Keratinocyte (primary cell): ENCODE measurements around the gene NUP54. TPM values are rescaled to one million over a fixed set of nuclear protein-coding genes. Genes with fewer than 3 reads are reported as not detected.

Experiments
- DNase-seq: peaks from one replicate; pipeline ENCODE4 v3.0.0-alpha.2; 2011; ENCODE audit warnings: low read depth, missing footprints, low spot score
- FAIRE-seq: peaks from 2 replicates; lab custom pipeline; 2011; peaks lifted over from hg19 to GRCh38; lab: Jason Lieb, UNC
- H2AFZ ChIP-seq: 2 replicates; pipeline ENCODE4 v1.6.0; 2012; ENCODE audit warnings: low read length, control low read depth, inconsistent platforms; ENCODE audit not compliant: control insufficient read depth
- H3K27ac ChIP-seq: 2 replicates; pipeline ENCODE4 v1.5.1; 2011; ENCODE audit warnings: low read length; ENCODE audit not compliant: control insufficient read depth, insufficient read depth
- H3K27me3 ChIP-seq: 3 replicates; pipeline ENCODE4 v1.6.0; 2011; ENCODE audit warnings: low read length; ENCODE audit not compliant: control insufficient read depth, insufficient read depth; ENCODE audit errors: extremely low read depth
- H3K36me3 ChIP-seq, 2 experiments: 2 replicates in 1 of 2; 3 replicates in 1 of 2; pipeline ENCODE4 v1.5.1; 2011; ENCODE audit warnings: low read length in 2 of 2, mild to moderate bottlenecking in 1 of 2; ENCODE audit not compliant: control insufficient read depth in 2 of 2, insufficient read depth in 2 of 2; ENCODE audit errors: extremely low read depth in 1 of 2
- H3K4me1 ChIP-seq: 3 replicates; pipeline ENCODE4 v1.5.1; 2011; ENCODE audit warnings: low read length; ENCODE audit not compliant: control insufficient read depth, insufficient read depth; ENCODE audit errors: extremely low read depth
- H3K4me2 ChIP-seq: 3 replicates; pipeline ENCODE4 v1.6.0; 2011; ENCODE audit warnings: low read depth, low read length; ENCODE audit not compliant: control insufficient read depth, insufficient read depth; ENCODE audit errors: extremely low read depth
- H3K4me3 ChIP-seq, 3 experiments: fragments of 200-600 bp in 1 of 3; sonication (generic) in 1 of 3; 2 replicates in 2 of 3; 3 replicates in 1 of 3; pipeline ENCODE4 v1.5.1; 2011 to 2016; ENCODE audit warnings: low read length in 3 of 3, mild to moderate bottlenecking in 3 of 3, control low read depth in 2 of 3, inconsistent platforms in 1 of 3, low read depth in 1 of 3, mixed read lengths in 1 of 3, mixed run types in 1 of 3, moderate library complexity in 1 of 3; ENCODE audit not compliant: control insufficient read depth in 2 of 3, insufficient read depth in 2 of 3; ENCODE audit errors: extremely low read depth in 1 of 3
- H3K79me2 ChIP-seq: 2 replicates; pipeline ENCODE4 v1.6.0; 2012; ENCODE audit warnings: low read length; ENCODE audit not compliant: control insufficient read depth, insufficient read depth
- H3K9ac ChIP-seq: 3 replicates; pipeline ENCODE4 v1.6.0; 2011; ENCODE audit warnings: low read length; ENCODE audit not compliant: control insufficient read depth, insufficient read depth; ENCODE audit errors: extremely low read depth
- H3K9me1 ChIP-seq: 3 replicates; pipeline ENCODE4 v1.6.0; 2011; ENCODE audit warnings: low read length; ENCODE audit not compliant: control insufficient read depth, insufficient read depth; ENCODE audit errors: extremely low read depth
- H3K9me3 ChIP-seq: 2 replicates; pipeline ENCODE4 v1.5.1; 2012; ENCODE audit warnings: low read depth, low read length; ENCODE audit not compliant: control insufficient read depth
- H4K20me1 ChIP-seq: 3 replicates; pipeline ENCODE4 v1.6.0; 2011; ENCODE audit warnings: low read length; ENCODE audit not compliant: control insufficient read depth, insufficient read depth; ENCODE audit errors: extremely low read depth
- EZH2 ChIP-seq: IDR thresholded peaks from one replicate; pipeline ENCODE4 v1.6.1; 2012; ENCODE audit warnings: inconsistent platforms, mild to moderate bottlenecking, low read length, moderate library complexity
- dilution Hi-C: fragments of 300-500 bp; cut with MboI; formaldehyde crosslinking; loops from one replicate; pipeline ENCODE4 v1.7.0; 2020; ENCODE audit warnings: low sequenced_read_pairs; ENCODE audit not compliant: extremely low pct_ligation_motif_present
- polyA plus RNA-seq, 5 experiments: library from polyadenylated mRNA; depleted of rRNA in 3 of 5; stranded (reverse) in 3 of 5; stranded (forward) in 1 of 5; unstranded in 1 of 5; fragments of >200 nt; gene quantifications; 1 replicate in 1 of 5; 2 replicates in 3 of 5; 3 replicates in 1 of 5; pipeline versions ENCODE4 v1.2.1 to v1.2.3, GENCODE V29; 2011 to 2012; ENCODE audit warnings: missing spikeins in 2 of 5, low read depth in 1 of 5, low replicate concordance in 1 of 5
- TF ChIP-seq, protein P1 (sequence below), 3 experiments: IDR thresholded peaks in 1 of 3; conservative IDR thresholded peaks in 1 of 3; optimal IDR thresholded peaks in 1 of 3; 2 replicates in 2 of 3; 3 replicates in 1 of 3; pipeline versions ENCODE3 to v1.5.1; 2011; ENCODE audit warnings: low read length in 3 of 3, mild to moderate bottlenecking in 3 of 3, moderate library complexity in 2 of 3, control low read depth in 1 of 3, inconsistent platforms in 1 of 3; ENCODE audit not compliant: insufficient read depth in 2 of 3; ENCODE audit errors: extremely low read depth in 1 of 3

Gene NUP54
- polyA plus RNA-seq, 1 donor (not counting 4 experiments of a cell fraction or from before 2014, with no cell fraction given) = 59.2 TPM

DNA sequence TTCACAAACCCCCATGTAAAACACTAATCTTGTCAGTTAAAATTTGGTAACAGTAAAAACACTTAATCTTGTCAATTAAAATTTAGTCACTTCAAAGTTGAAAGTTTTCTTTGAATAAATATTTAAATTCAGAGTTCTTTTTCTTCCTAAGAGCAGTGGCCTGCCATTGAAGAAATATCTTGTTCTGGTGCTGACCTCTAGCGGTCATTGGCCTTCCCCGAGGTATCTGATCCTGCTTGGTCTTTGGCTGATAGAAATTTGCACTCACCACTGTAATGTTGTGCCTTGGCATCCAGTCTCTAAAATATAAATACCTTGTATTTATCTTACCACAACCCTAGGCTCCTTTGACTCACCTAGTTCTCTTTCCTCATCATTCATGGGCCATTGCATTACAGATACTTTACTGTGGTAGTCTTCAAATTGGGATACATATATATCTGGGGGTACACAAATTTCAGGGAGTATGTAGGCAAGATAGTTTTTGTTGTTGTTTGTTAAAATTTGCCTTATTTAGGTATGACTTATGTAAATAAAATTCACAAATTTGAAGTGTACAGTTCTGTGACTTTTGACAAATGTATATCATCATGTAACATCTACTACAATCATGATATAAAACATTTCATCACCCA, 80.4 kb downstream of the NUP54 start:
- no peak for DNase-seq
- Histone ChIP-seq H3K9ac (no peak overlapping the region), H3K9me3 (no peaks in the 10 kb centered on the region), H3K4me2 (no peak overlapping the region), H3K4me1 (no peaks in the 10 kb centered on the region), H3K27me3 (no peaks in the 10 kb centered on the region), H3K36me3 (no peaks in the 10 kb centered on the region), H2AFZ (no peak overlapping the region), H4K20me1 (no peaks in the 10 kb centered on the region), H3K79me2 (no peaks in the 10 kb centered on the region), H3K9me1 (no peaks in the 10 kb centered on the region), H3K27ac (no peak overlapping the region), H3K4me3 (no peak overlapping the region)
- FAIRE-seq = peak; percentile 83
- no peak for TF ChIP-seq EZH2
- TF ChIP-seq, protein P1, sequence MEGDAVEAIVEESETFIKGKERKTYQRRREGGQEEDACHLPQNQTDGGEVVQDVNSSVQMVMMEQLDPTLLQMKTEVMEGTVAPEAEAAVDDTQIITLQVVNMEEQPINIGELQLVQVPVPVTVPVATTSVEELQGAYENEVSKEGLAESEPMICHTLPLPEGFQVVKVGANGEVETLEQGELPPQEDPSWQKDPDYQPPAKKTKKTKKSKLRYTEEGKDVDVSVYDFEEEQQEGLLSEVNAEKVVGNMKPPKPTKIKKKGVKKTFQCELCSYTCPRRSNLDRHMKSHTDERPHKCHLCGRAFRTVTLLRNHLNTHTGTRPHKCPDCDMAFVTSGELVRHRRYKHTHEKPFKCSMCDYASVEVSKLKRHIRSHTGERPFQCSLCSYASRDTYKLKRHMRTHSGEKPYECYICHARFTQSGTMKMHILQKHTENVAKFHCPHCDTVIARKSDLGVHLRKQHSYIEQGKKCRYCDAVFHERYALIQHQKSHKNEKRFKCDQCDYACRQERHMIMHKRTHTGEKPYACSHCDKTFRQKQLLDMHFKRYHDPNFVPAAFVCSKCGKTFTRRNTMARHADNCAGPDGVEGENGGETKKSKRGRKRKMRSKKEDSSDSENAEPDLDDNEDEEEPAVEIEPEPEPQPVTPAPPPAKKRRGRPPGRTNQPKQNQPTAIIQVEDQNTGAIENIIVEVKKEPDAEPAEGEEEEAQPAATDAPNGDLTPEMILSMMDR (optimal IDR thresholded peaks at IDR 0.05 in 1 of 3, IDR thresholded peaks at IDR 0.05 in 1 of 3, conservative IDR thresholded peaks at IDR 0.05 in 1 of 3; ENCODE audit: extremely low read depth in 1 of 3, insufficient read depth in 2 of 3, low read length in 3 of 3) = peak; percentile 63 to 80 (median 71)
- dilution Hi-C loops = no loop called here

DNA sequence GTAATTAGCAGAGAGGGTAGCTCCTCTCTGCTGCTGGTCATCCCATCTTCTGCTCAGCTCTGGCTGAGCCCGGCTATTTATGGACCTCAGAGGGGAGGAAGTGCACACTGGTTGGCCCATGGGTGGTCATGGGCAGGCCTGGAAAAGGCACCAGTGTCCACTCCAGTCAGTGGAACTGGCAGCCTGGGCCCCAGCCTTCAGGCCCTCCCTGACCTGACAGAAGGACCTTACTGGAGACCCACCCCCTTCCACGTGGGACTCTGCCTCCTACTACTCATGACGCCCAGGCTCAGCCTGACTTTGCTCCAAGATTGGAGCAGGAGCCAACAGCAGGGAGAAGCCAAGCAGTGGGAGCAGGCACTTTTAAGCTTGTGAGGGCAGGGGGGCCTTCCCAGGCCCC, 81.7 kb downstream of the NUP54 start:
- no peak for FAIRE-seq
- Histone ChIP-seq H2AFZ (no peak overlapping the region), H3K27me3 (no peaks in the 10 kb centered on the region), H4K20me1 (no peaks in the 10 kb centered on the region), H3K4me3 (no peak overlapping the region), H3K36me3 (no peaks in the 10 kb centered on the region), H3K79me2 (no peaks in the 10 kb centered on the region), H3K9me1 (no peaks in the 10 kb centered on the region), H3K4me1 (no peaks in the 10 kb centered on the region), H3K27ac (no peak overlapping the region), H3K4me2 (no peak overlapping the region), H3K9ac (no peak overlapping the region), H3K9me3 (no peaks in the 10 kb centered on the region)
- no peak for TF ChIP-seq EZH2
- TF ChIP-seq, protein P1 (optimal IDR thresholded peaks at IDR 0.05 in 1 of 3, IDR thresholded peaks at IDR 0.05 in 1 of 3, conservative IDR thresholded peaks at IDR 0.05 in 1 of 3; ENCODE audit: extremely low read depth in 1 of 3, insufficient read depth in 2 of 3, low read length in 3 of 3) = no peak
- dilution Hi-C loops = no loop called here
- DNase-seq = no peak

Other genes with a start within 250 kb of the NUP54 start
- gene PPEF2, start 245.9 kb downstream of the NUP54 start, polyA plus RNA-seq = 0.03 TPM in 2 of 3 replicates, not detected in the other
- 8.9 to 12.2 TPM (median 11.4 TPM) in 3 replicates for gene NAAA, start 207.4 kb downstream of the NUP54 start, polyA plus RNA-seq
- gene SDAD1, start 157.5 kb downstream of the NUP54 start, polyA plus RNA-seq = 21.2 to 33.0 TPM (median 28.9 TPM) in 3 replicates
- 0.04 to 0.08 TPM (median 0.04 TPM) in 3 replicates for gene CXCL9, start 140.9 kb downstream of the NUP54 start, polyA plus RNA-seq
- 0.48 to 0.99 TPM (median 0.72 TPM) in 3 replicates for gene CXCL10, start 124.9 kb downstream of the NUP54 start, polyA plus RNA-seq
- 0.58 to 1.4 TPM (median 0.93 TPM) in 3 replicates for gene CXCL11, start 112.3 kb downstream of the NUP54 start, polyA plus RNA-seq
- 0.23 to 0.64 TPM (median 0.46 TPM) in 3 replicates for gene ART3, start 73.7 kb downstream of the NUP54 start, polyA plus RNA-seq
- 47.4 to 78.8 TPM (median 72.2 TPM) in 3 replicates for gene SCARB2, start 65.4 kb upstream of the NUP54 start, polyA plus RNA-seq
- 0.16 to 0.29 TPM (median 0.28 TPM) in 3 replicates for gene FAM47E, start 103.3 kb upstream of the NUP54 start, polyA plus RNA-seq
- gene STBD1, start 158.3 kb upstream of the NUP54 start, polyA plus RNA-seq = 0.41 to 1.6 TPM (median 0.71 TPM) in 3 replicates